ENCODE measurements around the gene TEF.

DNA sequence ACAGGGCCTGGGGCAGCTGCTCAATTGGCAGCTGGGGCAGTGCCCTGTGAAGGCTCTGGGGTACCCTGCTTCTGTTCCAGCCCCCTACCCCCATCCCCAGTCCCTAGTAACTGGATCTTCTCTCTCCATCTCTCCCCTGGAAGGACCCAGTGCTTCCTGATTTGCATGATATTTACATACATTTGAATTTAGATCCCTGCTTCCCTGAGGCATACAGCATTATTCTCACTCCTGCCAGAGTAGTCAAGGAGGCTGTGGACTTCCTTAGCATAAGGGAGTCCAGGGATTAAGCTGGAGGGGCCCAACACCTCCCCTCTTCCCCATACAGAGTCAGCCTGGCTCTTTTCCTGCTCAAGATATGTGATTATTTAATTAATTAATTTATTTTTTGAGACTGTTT is 24.7 kb downstream of the TEF start:
- TF ChIP-seq ZBTB21 (CRISPR knock-in tag; IDR thresholded peaks at IDR 0.05; ENCODE audit: borderline replicate concordance) (no peak), CTCF (IDR thresholded peaks at IDR 0.05) (no peak), NFYB (CRISPR knock-in tag; conservative IDR thresholded peaks at IDR 0.05; ENCODE audit: low read depth) (no peak), SMAD4 (CRISPR knock-in tag; IDR thresholded peaks at IDR 0.05) (no peak), JUN (CRISPR knock-in tag; IDR thresholded peaks at IDR 0.05) (no peak), ETV6 (CRISPR knock-in tag; IDR thresholded peaks at IDR 0.05) (no peak), NFATC4 (CRISPR knock-in tag; IDR thresholded peaks at IDR 0.05) (no peak), SP1 (CRISPR knock-in tag; conservative IDR thresholded peaks at IDR 0.05) (no peak)
- TF ChIP-seq, protein P1, sequence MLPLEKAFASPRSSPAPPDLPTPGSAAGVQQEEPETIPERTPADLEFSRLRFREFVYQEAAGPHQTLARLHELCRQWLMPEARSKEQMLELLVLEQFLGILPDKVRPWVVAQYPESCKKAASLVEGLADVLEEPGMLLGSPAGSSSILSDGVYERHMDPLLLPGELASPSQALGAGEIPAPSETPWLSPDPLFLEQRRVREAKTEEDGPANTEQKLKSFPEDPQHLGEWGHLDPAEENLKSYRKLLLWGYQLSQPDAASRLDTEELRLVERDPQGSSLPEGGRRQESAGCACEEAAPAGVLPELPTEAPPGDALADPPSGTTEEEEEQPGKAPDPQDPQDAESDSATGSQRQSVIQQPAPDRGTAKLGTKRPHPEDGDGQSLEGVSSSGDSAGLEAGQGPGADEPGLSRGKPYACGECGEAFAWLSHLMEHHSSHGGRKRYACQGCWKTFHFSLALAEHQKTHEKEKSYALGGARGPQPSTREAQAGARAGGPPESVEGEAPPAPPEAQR (CRISPR knock-in tag; IDR thresholded peaks at IDR 0.05): no peak
- TF ChIP-seq, protein P2, sequence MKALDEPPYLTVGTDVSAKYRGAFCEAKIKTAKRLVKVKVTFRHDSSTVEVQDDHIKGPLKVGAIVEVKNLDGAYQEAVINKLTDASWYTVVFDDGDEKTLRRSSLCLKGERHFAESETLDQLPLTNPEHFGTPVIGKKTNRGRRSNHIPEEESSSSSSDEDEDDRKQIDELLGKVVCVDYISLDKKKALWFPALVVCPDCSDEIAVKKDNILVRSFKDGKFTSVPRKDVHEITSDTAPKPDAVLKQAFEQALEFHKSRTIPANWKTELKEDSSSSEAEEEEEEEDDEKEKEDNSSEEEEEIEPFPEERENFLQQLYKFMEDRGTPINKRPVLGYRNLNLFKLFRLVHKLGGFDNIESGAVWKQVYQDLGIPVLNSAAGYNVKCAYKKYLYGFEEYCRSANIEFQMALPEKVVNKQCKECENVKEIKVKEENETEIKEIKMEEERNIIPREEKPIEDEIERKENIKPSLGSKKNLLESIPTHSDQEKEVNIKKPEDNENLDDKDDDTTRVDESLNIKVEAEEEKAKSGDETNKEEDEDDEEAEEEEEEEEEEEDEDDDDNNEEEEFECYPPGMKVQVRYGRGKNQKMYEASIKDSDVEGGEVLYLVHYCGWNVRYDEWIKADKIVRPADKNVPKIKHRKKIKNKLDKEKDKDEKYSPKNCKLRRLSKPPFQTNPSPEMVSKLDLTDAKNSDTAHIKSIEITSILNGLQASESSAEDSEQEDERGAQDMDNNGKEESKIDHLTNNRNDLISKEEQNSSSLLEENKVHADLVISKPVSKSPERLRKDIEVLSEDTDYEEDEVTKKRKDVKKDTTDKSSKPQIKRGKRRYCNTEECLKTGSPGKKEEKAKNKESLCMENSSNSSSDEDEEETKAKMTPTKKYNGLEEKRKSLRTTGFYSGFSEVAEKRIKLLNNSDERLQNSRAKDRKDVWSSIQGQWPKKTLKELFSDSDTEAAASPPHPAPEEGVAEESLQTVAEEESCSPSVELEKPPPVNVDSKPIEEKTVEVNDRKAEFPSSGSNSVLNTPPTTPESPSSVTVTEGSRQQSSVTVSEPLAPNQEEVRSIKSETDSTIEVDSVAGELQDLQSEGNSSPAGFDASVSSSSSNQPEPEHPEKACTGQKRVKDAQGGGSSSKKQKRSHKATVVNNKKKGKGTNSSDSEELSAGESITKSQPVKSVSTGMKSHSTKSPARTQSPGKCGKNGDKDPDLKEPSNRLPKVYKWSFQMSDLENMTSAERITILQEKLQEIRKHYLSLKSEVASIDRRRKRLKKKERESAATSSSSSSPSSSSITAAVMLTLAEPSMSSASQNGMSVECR (CRISPR knock-in tag; IDR thresholded peaks at IDR 0.05; ENCODE audit: borderline replicate concordance): no peak
- TF ChIP-seq, protein P3, sequence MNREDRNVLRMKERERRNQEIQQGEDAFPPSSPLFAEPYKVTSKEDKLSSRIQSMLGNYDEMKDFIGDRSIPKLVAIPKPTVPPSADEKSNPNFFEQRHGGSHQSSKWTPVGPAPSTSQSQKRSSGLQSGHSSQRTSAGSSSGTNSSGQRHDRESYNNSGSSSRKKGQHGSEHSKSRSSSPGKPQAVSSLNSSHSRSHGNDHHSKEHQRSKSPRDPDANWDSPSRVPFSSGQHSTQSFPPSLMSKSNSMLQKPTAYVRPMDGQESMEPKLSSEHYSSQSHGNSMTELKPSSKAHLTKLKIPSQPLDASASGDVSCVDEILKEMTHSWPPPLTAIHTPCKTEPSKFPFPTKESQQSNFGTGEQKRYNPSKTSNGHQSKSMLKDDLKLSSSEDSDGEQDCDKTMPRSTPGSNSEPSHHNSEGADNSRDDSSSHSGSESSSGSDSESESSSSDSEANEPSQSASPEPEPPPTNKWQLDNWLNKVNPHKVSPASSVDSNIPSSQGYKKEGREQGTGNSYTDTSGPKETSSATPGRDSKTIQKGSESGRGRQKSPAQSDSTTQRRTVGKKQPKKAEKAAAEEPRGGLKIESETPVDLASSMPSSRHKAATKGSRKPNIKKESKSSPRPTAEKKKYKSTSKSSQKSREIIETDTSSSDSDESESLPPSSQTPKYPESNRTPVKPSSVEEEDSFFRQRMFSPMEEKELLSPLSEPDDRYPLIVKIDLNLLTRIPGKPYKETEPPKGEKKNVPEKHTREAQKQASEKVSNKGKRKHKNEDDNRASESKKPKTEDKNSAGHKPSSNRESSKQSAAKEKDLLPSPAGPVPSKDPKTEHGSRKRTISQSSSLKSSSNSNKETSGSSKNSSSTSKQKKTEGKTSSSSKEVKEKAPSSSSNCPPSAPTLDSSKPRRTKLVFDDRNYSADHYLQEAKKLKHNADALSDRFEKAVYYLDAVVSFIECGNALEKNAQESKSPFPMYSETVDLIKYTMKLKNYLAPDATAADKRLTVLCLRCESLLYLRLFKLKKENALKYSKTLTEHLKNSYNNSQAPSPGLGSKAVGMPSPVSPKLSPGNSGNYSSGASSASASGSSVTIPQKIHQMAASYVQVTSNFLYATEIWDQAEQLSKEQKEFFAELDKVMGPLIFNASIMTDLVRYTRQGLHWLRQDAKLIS (CRISPR knock-in tag; IDR thresholded peaks at IDR 0.05; ENCODE audit: borderline replicate concordance): no peak

Measured in WTC11 (cell line).